Measurements from ENCODE around the gene SPDYE4.

Gene SPDYE4

DNA sequence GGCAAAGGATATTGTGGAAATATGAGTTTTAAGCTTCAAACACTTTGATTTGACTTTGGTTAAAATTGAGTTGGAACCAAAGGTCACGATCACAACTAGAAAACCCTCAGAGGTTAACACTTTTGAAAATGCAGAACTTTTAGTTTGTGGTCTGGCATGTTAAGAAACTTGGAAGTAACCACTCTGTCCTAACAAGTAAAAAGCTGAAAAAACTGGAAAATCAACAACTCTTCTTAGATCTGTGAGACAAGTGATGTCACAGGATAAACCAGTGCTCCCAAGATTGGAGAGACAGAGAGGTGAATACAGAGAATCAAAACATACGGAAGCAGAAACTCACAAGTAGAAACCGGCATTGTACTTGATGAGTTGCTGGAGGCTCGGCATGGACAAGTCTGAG, 23.4 kb upstream of the SPDYE4 start:
- Histone ChIP-seq H3K4me1 (ENCODE audit: control insufficient read depth in 1 of 2, insufficient read depth in 1 of 2, low read depth in 1 of 2, low read length in 1 of 2) (peaks cover 8 to 19% of the 10 kb centered on the region in 2 experiments), H3K9me3 (no peaks in the 10 kb centered on the region), H3K27ac (no peak overlapping the region), H3K4me3 (ENCODE audit: low read depth in 1 of 2, low read length in 1 of 2) (no peak overlapping the region), H3K27me3 (no peaks in the 10 kb centered on the region), H3K36me3 (no peaks in the 10 kb centered on the region)
- TF ChIP-seq, protein P1, sequence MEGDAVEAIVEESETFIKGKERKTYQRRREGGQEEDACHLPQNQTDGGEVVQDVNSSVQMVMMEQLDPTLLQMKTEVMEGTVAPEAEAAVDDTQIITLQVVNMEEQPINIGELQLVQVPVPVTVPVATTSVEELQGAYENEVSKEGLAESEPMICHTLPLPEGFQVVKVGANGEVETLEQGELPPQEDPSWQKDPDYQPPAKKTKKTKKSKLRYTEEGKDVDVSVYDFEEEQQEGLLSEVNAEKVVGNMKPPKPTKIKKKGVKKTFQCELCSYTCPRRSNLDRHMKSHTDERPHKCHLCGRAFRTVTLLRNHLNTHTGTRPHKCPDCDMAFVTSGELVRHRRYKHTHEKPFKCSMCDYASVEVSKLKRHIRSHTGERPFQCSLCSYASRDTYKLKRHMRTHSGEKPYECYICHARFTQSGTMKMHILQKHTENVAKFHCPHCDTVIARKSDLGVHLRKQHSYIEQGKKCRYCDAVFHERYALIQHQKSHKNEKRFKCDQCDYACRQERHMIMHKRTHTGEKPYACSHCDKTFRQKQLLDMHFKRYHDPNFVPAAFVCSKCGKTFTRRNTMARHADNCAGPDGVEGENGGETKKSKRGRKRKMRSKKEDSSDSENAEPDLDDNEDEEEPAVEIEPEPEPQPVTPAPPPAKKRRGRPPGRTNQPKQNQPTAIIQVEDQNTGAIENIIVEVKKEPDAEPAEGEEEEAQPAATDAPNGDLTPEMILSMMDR (IDR thresholded peaks at IDR 0.05): no peak

DNA sequence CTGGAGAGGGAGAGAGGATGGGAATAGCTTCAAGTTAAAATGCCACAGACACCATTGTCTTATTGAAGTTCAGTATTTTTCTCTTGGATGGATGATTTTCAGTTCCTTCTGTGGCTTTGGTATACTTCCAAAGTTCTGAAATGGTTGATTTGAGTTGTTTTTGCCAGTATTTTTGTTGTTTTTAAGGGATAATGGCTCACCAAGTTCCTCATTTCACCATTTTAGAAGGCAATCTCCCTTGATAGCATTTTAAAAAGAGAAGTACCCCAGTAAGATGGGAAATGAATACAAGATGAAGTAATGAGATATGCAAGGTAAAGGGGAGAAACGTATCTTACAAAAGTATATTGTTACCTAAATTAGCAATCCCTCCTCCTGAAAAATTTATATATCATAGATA, 18.5 kb upstream of the SPDYE4 start:
- Histone ChIP-seq H3K36me3 (no peaks in the 10 kb centered on the region), H3K9me3 (no peaks in the 10 kb centered on the region), H3K4me1 (ENCODE audit: control insufficient read depth in 1 of 2, insufficient read depth in 1 of 2, low read depth in 1 of 2, low read length in 1 of 2) (peaks cover 6 to 15% of the 10 kb centered on the region in 2 experiments), H3K4me3 (ENCODE audit: low read depth in 1 of 2, low read length in 1 of 2) (no peak overlapping the region), H3K27me3 (no peaks in the 10 kb centered on the region), H3K27ac (no peak overlapping the region)
- TF ChIP-seq, protein P1 (IDR thresholded peaks at IDR 0.05): no peak

DNA sequence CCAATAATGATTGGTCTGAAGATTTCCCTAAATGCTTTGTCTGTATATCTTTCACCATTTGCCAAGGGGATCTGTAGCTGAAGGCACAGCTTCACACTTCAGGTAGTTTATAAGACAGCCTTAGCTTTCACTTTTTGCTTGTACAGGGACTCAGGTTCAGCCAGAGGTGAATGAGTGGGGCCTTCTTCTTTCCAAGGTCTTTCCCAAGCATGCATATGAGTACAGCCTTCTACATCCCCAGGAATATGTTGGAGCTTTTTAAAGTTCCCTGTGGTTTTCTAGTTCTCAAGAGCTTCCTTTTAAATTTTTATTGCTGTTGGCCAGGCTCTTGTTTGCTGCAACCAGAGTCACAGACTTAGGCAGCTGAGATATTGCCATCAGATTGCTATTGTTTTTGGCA, 17.9 kb upstream of the SPDYE4 start:
- Histone ChIP-seq H3K27ac (no peak overlapping the region), H3K27me3 (no peaks in the 10 kb centered on the region), H3K4me1 (ENCODE audit: control insufficient read depth in 1 of 2, insufficient read depth in 1 of 2, low read depth in 1 of 2, low read length in 1 of 2) (peaks cover 6 to 15% of the 10 kb centered on the region in 2 experiments), H3K4me3 (ENCODE audit: low read depth in 1 of 2, low read length in 1 of 2) (no peak overlapping the region), H3K9me3 (no peaks in the 10 kb centered on the region), H3K36me3 (no peaks in the 10 kb centered on the region)
- TF ChIP-seq, protein P1 (IDR thresholded peaks at IDR 0.05): no peak

DNA sequence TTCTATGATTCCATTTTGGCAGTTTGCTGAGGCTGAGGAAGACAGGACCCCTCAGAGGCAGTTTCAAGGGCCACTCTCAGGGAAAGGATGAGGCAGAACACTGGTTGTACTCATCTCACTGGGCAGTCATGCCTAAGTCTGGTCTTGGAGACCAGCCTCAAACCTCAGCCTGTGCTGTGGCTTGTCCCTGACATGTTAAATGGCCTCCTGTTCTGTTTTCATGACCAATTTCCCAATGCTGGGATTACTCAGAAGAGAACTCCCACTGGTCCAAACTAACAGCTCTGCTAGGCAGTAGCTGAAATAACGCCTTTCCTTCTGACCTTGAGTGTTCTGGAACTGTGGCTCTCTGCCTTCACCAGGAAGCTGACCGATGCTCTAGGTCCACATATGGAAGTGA, 8.4 kb upstream of the SPDYE4 start:
- no peak overlapping the region for H3K27ac ChIP-seq
- H3K9me3 ChIP-seq: no peaks in the 10 kb centered on the region
- H3K4me3 ChIP-seq (ENCODE audit: low read depth in 1 of 2, low read length in 1 of 2): no peak overlapping the region
- TF ChIP-seq, protein P1 (IDR thresholded peaks at IDR 0.05): no peak
- no peaks in the 10 kb centered on the region for H3K4me1 ChIP-seq (ENCODE audit: control insufficient read depth in 1 of 2, insufficient read depth in 1 of 2, low read depth in 1 of 2, low read length in 1 of 2)
- no peaks in the 10 kb centered on the region for H3K36me3 ChIP-seq
- no peaks in the 10 kb centered on the region for H3K27me3 ChIP-seq

DNA sequence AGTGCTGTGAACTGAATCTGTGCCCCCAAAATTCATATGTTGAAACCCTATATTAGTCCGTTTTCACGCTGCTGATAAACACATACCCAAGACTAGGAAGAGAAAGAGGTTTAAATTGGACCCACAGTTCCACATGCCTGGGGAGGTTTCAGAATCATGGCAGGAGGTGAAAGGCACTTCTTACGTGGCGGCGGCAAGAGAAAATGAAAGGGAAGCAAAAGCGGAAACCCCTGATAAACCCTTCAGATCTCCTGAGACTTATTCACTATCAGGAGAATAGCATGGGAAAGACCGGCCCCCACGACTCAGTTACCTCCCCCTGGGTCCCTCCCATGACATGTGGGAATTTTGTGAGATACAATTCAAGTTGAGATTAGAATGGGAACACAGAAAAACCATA, 3.7 kb upstream of the SPDYE4 start:
- H3K4me3 ChIP-seq (ENCODE audit: low read depth in 1 of 2, low read length in 1 of 2): no peak overlapping the region
- H3K27ac ChIP-seq: no peak overlapping the region
- H3K4me1 ChIP-seq (ENCODE audit: control insufficient read depth in 1 of 2, insufficient read depth in 1 of 2, low read depth in 1 of 2, low read length in 1 of 2): no peaks in the 10 kb centered on the region
- H3K27me3 ChIP-seq: no peaks in the 10 kb centered on the region
- no peaks in the 10 kb centered on the region for H3K9me3 ChIP-seq
- no peaks in the 10 kb centered on the region for H3K36me3 ChIP-seq
- TF ChIP-seq, protein P1 (IDR thresholded peaks at IDR 0.05): no peak

DNA sequence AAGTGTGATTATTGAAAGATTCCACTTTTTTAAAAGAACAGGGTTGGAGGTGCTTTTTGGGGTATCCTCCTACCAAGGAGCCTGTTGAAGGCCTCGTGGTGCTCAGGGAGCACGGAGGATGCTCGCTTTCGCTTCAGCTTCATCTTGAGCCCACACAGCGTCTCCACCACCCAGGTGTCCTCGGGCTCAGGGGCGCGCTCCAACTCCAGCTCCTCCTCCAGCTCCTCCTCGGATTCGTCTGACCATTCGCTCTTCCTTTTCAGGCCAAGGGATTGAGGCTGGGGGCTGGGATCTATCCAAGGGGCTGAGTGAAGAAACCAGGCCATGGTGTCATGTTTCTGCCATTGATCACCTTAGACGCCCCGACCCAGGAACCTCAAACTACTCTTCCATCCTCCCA, 1.2 kb downstream of the SPDYE4 start:
- no peaks in the 10 kb centered on the region for H3K27me3 ChIP-seq
- no peaks in the 10 kb centered on the region for H3K4me1 ChIP-seq (ENCODE audit: control insufficient read depth in 1 of 2, insufficient read depth in 1 of 2, low read depth in 1 of 2, low read length in 1 of 2)
- H3K27ac ChIP-seq: no peak overlapping the region
- TF ChIP-seq, protein P1 (IDR thresholded peaks at IDR 0.05): no peak
- H3K9me3 ChIP-seq: no peaks in the 10 kb centered on the region
- H3K4me3 ChIP-seq (ENCODE audit: low read depth in 1 of 2, low read length in 1 of 2): no peak overlapping the region
- no peaks in the 10 kb centered on the region for H3K36me3 ChIP-seq

Measured in neutrophil (primary cell).